Measurements from ENCODE around the gene NRM.

GRCh38 chr6:30726506-30727413 is 36.0 kb upstream of the NRM start:
- TF ChIP-seq GATA2 (IDR thresholded peaks at IDR 0.05; ENCODE audit: low read depth, low read length) (no peak), GATA3 (IDR thresholded peaks at IDR 0.05; ENCODE audit: low read depth, low read length) (no peak)
